CD1c-positive myeloid dendritic cell (primary cell): ENCODE data around the gene TTC17.
"Not testable (repeated sequence)": the region's sequence is repeated elsewhere in the genome, so short reads cannot be mapped to it uniquely, and the experiment has no call there.

Source experiments
- DNase-seq: peaks from one replicate; pipeline ENCODE4 v3.0.0-alpha.2; 2016; ENCODE audit errors: extremely low spot score

TTC17 gene

DNA sequence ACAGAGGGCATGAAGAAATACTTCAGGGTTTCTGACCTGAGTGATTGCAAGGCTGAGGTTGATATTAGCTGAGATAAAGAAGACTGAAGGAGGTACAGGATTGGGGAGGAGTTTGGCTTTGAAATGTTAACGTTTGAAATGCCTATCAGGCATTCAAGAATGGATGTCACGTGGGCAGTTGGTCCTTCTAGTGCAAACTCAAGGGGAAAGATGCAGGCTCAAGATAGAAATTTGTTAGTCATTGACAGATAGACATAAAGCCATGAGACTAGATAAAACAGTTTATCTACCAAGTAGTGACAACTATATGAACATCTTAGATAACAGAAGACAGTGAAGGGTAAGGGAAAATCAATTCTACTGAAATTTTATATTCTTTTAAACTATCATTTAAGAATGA, 23.1 kb downstream of the TTC17 start:
- no peak for DNase-seq

- DNase-seq: no peak
These were observed 23.9 kb downstream of the TTC17 start for GRCh38 chr11:43382614-43383013.

DNA sequence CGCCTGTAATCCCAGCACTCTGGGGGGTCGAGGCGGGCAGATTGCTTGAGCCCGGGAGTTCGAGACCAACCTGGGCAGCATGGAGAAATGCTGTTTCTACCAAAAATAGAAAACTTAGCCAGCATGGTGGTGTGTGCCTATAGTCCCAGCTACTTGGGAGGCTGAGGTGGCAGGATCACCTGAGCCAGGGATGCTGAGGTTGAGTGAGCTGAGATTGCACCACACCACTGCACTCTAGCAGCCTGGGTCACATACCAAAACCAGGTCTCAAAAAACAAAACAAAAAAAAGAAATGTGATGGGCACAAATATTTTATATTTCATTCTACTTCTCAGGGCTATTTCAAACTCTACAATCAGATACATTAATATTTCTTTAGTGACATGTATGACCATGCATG, 25.7 kb downstream of the TTC17 start:
- no peak for DNase-seq

DNA sequence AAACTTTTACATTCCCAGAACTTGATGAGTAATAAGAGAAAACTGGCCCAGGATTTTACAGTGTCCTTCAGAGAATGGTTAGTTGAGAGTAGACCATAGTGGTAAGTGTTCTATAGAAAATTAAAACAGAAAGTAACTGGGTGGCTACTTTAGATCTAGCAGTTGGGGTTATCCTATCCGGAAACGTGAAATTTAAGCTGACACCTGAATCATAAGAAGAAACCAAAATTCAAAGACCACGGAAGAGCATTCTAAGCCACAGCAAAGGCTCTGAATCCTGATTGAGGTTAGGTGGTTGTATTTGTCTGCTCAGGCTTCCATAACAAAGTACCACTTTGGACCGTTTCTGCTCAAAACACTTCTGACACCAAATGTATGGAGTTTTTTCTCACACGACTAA, 34.0 kb downstream of the TTC17 start:
- no peak for DNase-seq

DNA sequence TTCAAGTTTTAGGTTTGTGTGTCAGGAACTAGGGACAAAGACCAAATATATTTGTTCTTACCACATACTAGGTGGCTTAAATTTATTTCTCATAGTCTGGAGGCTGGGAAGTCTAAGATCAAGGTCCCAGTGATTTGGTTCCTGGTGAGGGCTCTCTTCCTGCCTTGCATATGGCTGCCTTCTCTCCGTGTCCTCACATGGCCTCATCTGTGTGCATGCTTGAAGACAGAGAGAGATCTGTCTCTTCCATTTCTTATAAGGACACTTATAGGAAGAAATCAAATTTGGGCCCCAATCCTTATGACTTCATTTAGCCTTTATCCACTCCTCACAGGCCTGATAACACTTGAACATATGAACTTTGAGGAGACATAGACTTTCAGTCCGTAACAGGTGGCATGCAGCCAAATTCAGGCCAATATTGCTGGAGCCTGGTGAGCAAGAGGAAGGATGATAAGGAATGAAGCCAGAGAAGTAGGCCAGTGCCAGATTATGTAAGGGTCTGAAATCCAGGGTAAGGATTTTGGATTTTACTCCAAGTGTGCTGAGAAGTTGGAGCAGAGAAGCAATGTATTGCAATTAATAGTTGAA, 35.1 kb downstream of the TTC17 start:
- no peak for DNase-seq

DNA sequence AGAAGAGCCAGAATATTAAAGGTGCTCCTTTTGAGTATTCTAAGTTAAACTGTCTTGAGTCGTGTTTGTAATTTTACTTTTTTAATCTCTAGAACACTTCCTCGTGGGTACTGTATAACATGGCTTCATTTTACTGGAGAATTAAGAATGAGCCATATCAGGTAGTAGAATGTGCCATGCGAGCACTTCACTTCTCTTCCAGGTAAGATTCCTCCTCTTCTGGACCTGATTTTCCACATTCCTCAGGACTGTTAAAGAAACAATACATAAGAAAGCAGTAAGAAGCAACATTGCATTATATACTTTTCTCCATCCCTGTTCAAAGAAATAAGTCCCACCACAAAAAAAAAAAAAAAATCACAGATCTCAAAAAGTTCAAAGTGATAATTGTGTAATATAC, 37.9 kb downstream of the TTC17 start:
- no peak for DNase-seq

- DNase-seq: no peak
These were observed 38.5 kb downstream of the TTC17 start for GRCh38 chr11:43397251-43397650.

DNA sequence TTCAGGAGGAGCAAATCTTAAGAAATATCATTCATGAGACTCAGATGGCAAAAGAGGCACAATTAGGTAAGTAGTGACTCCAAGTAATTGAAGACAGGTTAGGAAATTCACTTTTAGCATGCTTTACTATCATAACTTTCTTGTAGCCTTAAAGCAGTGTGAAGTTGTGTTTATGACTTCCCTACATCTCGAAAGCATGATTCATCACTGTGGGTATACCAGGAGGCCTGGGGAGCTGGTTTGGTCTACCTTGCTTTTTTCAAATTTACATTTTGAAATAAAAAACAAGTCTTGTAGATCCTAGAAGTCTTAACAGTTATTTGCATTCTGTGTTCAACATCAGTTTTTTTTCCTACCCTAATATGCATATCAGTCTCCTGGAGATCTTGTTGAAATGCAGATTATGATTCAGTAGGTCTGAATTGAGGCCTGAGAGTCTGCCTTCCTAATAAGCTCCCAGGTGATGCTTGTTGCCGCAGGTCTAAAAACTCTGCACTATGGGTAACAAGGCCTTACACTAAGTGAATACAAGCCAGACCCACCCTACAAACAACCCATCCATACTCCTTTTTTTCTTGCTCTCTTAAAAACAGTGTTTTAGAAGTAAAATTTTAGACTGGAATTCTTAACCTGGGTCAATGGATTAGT, 41.4 kb downstream of the TTC17 start:
- no peak for DNase-seq

DNA sequence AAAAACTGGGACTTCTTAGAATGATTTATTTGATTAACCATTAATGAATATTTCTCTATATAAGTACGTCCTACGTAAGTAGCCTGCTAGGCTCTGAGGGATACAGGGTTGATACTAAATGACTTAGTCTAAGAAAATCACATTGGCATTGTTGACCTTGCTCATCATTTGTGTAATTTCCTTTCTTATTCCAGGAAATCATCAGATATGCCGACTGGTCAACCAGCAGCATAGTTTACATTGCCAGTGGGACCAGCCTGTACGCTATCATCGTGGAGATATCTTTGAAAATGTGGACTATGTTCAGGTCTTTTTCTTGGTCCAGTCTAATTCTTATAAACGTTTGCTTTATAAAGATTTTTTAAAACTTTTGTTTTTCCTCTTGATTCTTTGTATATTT, 42.5 kb downstream of the TTC17 start:
- no peak for DNase-seq

DNA sequence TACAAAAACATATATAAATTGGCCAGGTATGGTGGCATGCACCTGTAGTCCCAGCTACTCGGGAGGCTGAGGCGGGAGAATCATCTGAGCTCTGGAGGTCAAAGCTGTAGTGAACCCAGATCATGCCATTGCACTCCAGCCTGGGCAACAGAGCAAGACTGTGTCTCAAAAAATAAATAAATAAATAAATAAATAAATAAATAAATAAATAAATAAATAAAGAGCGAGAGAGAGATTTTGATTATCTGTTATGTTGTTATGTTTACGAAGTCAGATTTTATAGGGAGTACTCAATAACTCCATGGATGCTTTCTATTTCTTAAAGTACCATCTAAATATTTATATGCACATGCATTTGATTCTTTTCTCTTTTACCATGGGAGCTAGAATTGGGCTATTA, 43.1 kb downstream of the TTC17 start:
- not testable (repeated sequence) for DNase-seq

GRCh38 chr11:43403357-43404231, 44.9 kb downstream of the TTC17 start:
- peak; percentile 15 for DNase-seq

- DNase-seq: no peak
These were observed 45.7 kb downstream of the TTC17 start for GRCh38 chr11:43404406-43404805.

- DNase-seq: no peak
These were observed 46.2 kb downstream of the TTC17 start for GRCh38 chr11:43404836-43405479.

DNA sequence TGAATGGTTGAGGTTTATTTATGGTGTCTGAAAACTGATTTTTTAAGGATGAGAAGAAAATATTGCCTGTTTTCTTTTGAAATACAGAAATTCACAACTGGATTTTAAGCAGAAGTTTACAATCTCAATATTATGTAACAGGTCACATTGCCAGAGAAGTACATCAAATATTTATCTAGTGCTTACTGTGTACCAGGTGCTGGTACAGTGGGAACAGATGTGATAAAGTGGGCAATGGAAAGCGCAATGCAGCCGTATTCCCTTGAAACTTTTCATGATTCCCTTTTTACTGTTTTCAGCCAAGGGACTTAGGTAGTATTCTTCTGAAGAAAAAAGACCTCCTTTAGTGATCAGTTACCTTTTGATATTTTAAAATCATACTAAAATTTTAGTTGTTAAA, 49.6 kb downstream of the TTC17 start:
- no peak for DNase-seq

- no peak for DNase-seq
These were observed 51.7 kb downstream of the TTC17 start for GRCh38 chr11:43410394-43410793.

DNA sequence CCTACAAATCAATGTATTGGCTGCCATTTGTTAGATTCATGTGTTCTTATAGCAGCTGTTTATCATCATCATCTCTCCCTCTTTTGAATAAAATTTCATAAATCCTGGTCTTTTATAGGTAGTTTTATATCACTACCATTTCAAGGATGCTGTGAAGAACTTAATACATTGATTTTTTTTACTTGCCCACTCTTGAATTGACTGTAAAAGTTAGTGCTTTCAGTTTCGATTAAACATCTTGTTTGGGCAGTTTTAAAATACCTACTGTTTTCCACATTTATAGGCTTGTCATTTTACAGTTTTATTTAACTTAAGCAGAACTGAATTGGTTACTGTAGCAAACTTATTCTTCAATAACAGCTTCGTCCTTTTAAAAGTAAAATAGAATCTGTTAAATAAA, 59.5 kb downstream of the TTC17 start:
- no peak for DNase-seq

DNA sequence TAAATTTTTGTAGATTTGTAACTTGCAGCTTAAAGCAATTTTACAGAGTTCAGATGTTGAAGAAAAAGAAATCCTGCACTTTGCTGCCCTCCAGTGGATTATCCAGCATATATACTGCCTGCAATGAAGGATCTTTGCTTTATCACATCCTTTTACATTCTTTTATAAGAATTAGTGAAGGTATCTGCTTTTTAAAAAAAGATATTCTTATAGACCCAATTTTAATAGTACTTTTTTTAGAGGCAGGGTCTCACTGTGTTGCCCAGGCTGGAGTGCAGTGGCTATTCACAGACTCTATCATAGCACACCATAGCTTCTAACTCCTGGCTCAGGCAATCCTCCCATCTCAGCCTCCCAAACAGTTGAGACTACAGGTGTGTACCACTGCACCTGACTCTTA, 60.7 kb downstream of the TTC17 start:
- peak; percentile 21 for DNase-seq

- DNase-seq: no peak
These were observed 69.3 kb downstream of the TTC17 start for GRCh38 chr11:43427971-43428370.

DNA sequence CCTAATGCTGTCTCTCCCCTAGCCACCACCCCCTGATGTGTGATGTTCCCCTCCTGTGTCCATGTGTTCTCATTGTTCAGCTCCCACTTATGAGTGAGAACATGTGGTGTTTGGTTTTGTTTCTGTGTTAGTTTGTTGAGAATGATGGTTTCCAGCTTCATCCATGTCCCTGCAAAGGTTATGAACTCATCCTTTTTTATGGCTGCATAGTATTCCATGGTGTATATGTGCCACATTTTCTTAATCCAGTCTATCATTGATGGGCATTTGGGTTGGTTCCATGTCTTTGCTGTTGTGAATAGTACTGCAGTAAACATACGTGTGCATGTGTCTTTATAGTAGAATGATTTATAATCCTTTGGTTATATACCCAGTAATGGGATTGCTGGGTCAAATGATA, 72.2 kb downstream of the TTC17 start:
- DNase-seq: not testable (repeated sequence)

- DNase-seq: no peak
These were observed 76.2 kb downstream of the TTC17 start for GRCh38 chr11:43434893-43435292.

- DNase-seq: no peak
These were observed 81.8 kb downstream of the TTC17 start for GRCh38 chr11:43440486-43440885.

DNA sequence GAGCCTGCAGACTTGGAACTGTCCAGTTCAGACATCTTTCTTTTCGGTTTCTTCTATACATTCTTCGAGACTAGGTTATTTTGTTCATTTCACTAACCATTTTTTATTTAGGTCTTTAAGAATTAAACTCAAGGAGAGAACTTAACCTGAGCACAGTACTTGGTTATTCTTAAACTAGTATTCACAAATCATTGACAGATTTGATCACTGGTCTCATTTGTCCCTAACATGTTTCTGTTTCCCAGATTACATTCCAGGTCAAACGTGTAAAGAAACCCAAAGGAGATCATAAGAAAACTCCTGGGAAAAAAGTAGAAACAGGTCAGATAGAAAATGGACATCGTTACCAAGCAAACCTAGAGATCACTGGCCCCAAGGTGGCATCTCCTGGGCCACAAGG, 85.1 kb downstream of the TTC17 start:
- DNase-seq: no peak

- DNase-seq: no peak
These were observed 88.4 kb downstream of the TTC17 start for GRCh38 chr11:43447151-43447550.
